Epithelial cell of proximal tubule (primary cell): Measurements from ENCODE around the gene TM6SF1. TPM values are rescaled to one million over a fixed set of nuclear protein-coding genes. Genes with fewer than 3 reads are reported as not detected.
"Not testable (repeated sequence)": the region's sequence is repeated elsewhere in the genome, so short reads cannot be mapped to it uniquely, and the experiment has no call there.

Experiments
- DNase-seq: peaks from one replicate; pipeline ENCODE4 v3.0.0-alpha.2; 2011; ENCODE audit warnings: low read depth
- H3K4me3 ChIP-seq: 2 replicates; pipeline ENCODE4 v1.5.1; 2011; ENCODE audit warnings: low read depth, mild to moderate bottlenecking, low read length
- CTCF ChIP-seq: conservative IDR thresholded peaks from 2 replicates; pipeline ENCODE4 v1.5.1; 2012; ENCODE audit warnings: low read depth, mild to moderate bottlenecking, low read length
- total RNA-seq: library from RNA; depleted of rRNA; stranded (reverse); fragments of >200 nt; gene quantifications from 2 replicates; pipeline ENCODE4 v1.2.3, GENCODE V29; 2015

The TM6SF1 gene
- total RNA-seq, 1 donor from 2014 or later = 0.81 TPM

GRCh38 chr15:83081256-83082014 is 26.0 kb upstream of the TM6SF1 start:
- H3K4me3 ChIP-seq = no peak overlapping the region
- TF ChIP-seq CTCF = no peak
- no peak for DNase-seq

- TF ChIP-seq CTCF = no peak
- no peak for DNase-seq
Measured at GRCh38 chr15:83082730-83083386, 24.6 kb upstream of the TM6SF1 start.

GRCh38 chr15:83085461-83085860 is 22.0 kb upstream of the TM6SF1 start:
- TF ChIP-seq CTCF = peak; percentile 11
- not testable (repeated sequence) for H3K4me3 ChIP-seq, DNase-seq

More at GRCh38 chr15:83082730-83083386, 24.6 kb upstream of the TM6SF1 start:
- no peak overlapping the region for H3K4me3 ChIP-seq

GRCh38 chr15:83085864-83086552 is 21.4 kb upstream of the TM6SF1 start:
- H3K4me3 ChIP-seq, DNase-seq: not testable (repeated sequence)

GRCh38 chr15:83087576-83087975 is 19.9 kb upstream of the TM6SF1 start:
- no peak for DNase-seq
- no peak overlapping the region for H3K4me3 ChIP-seq
- TF ChIP-seq CTCF = no peak

- DNase-seq = no peak
- TF ChIP-seq CTCF = no peak
- no peak overlapping the region for H3K4me3 ChIP-seq
Measured at GRCh38 chr15:83088876-83089275, 18.6 kb upstream of the TM6SF1 start.

GRCh38 chr15:83090465-83090864 is 17.0 kb upstream of the TM6SF1 start:
- no peak overlapping the region for H3K4me3 ChIP-seq
- TF ChIP-seq CTCF = no peak
- no peak for DNase-seq

- H3K4me3 ChIP-seq, DNase-seq: not testable (repeated sequence)
Measured at GRCh38 chr15:83091965-83092308, 15.5 kb upstream of the TM6SF1 start.
